Measurements from ENCODE around the gene CHP2. TPM values are rescaled to one million over a fixed set of nuclear protein-coding genes. Genes with fewer than 3 reads are reported as not detected.
"Not testable (repeated sequence)": the region's sequence is repeated elsewhere in the genome, so short reads cannot be mapped to it uniquely, and the experiment has no call there.

CHP2 gene
- total RNA-seq = not detected
- long read RNA-seq = 0 reads

- peak in 1 of 2 donors; percentile 19 for ATAC-seq
Observed at GRCh38 chr16:23754594-23755483, at the start of gene CHP2. Gene CHP2 (plus strand): TSS chr16:23755026. CDS start chr16:23755050, 24 bp downstream.

GRCh38 chr16:23705517-23705902 lies 49.3 kb upstream of the CHP2 start:
- DNase-seq (no peak), ATAC-seq (no peak)
- intact Hi-C loops (cut with DNase I) = no loop called here

More at GRCh38 chr16:23754594-23755483, at the start of gene CHP2:
- peak; percentile 22 for DNase-seq
- intact Hi-C loops (cut with DNase I) = no loop called here

- ATAC-seq = no peak
- no peak for DNase-seq
- intact Hi-C loops (cut with DNase I) = no loop called here
Observed at GRCh38 chr16:23706439-23706838, 48.4 kb upstream of the CHP2 start.

GRCh38 chr16:23709536-23709935 lies 45.3 kb upstream of the CHP2 start:
- DNase-seq (no peak), ATAC-seq (no peak)
- intact Hi-C loops (cut with DNase I) = no loop called here

GRCh38 chr16:23710008-23710407 lies 44.8 kb upstream of the CHP2 start:
- intact Hi-C loops (cut with DNase I) = no loop called here
- no peak for ATAC-seq
- no peak for DNase-seq

- intact Hi-C loops (cut with DNase I) = no loop called here
- DNase-seq (no peak), ATAC-seq (no peak)
Observed at GRCh38 chr16:23710504-23710903, 44.3 kb upstream of the CHP2 start.

- DNase-seq (no peak), ATAC-seq (no peak)
- intact Hi-C loops (cut with DNase I) = no loop called here
Observed at GRCh38 chr16:23711785-23712184, 43.0 kb upstream of the CHP2 start.

GRCh38 chr16:23712976-23713375 lies 41.9 kb upstream of the CHP2 start, which contains the start of gene ERN2:
Gene ERN2 (minus strand): TSS chr16:23713222. CDS start chr16:23713187, 35 bp downstream.
- intact Hi-C loops (cut with DNase I) = no loop called here
- DNase-seq (no peak), ATAC-seq (no peak)

- ATAC-seq (no peak), DNase-seq (no peak)
- intact Hi-C loops (cut with DNase I) = no loop called here
Observed at GRCh38 chr16:23716484-23716883, 38.3 kb upstream of the CHP2 start.

- intact Hi-C loops (cut with DNase I); ATAC-seq: not testable (repeated sequence)
Observed at GRCh38 chr16:23722613-23723240, 32.1 kb upstream of the CHP2 start.

GRCh38 chr16:23724096-23724784 lies 30.6 kb upstream of the CHP2 start:
- DNase-seq (no peak), ATAC-seq (no peak)
- intact Hi-C loops (cut with DNase I) = no loop called here

More at GRCh38 chr16:23722613-23723240, 32.1 kb upstream of the CHP2 start:
- not testable (repeated sequence) for DNase-seq

GRCh38 chr16:23724785-23725131 lies 30.1 kb upstream of the CHP2 start:
- no peak for DNase-seq
- no peak for ATAC-seq
- intact Hi-C loops (cut with DNase I) = no loop called here

GRCh38 chr16:23726710-23727109 lies 28.1 kb upstream of the CHP2 start:
- intact Hi-C loops (cut with DNase I) = no loop called here
- ATAC-seq = no peak
- no peak for DNase-seq

- intact Hi-C loops (cut with DNase I) = no loop called here
- no peak for DNase-seq
- no peak for ATAC-seq
Observed at GRCh38 chr16:23728112-23728477, 26.7 kb upstream of the CHP2 start.

- intact Hi-C loops (cut with DNase I) = loop anchor here (10.0 kb wide), 2 partner anchors 275 to 775 kb away; no protein-coding TSS in a partner anchor
- ATAC-seq (peak in 1 of 2 donors; percentile 57), DNase-seq (no peak)
Observed at GRCh38 chr16:23729503-23730424, 25.1 kb upstream of the CHP2 start.

- DNase-seq (no peak), ATAC-seq (no peak)
- intact Hi-C loops (cut with DNase I) = loop anchor here (2.0 to 10.0 kb wide), 3 partner anchors 270 to 770 kb away; no protein-coding TSS in a partner anchor
Observed at GRCh38 chr16:23734176-23734893, 20.5 kb upstream of the CHP2 start.

GRCh38 chr16:23737423-23738028 lies 17.3 kb upstream of the CHP2 start:
- intact Hi-C loops (cut with DNase I) = loop anchor here (5.0 to 10.0 kb wide), 3 partner anchors 267 to 767 kb away; no protein-coding TSS in a partner anchor
- not testable (repeated sequence) for ATAC-seq, DNase-seq
